DMS79 (cell line): ENCODE results near the gene MGLL.

ENCODE experiments used
- DNase-seq: peaks from one replicate; lab custom pipeline; 2025; lab: John Stamatoyannopoulos, UW

The MGLL gene

DNA sequence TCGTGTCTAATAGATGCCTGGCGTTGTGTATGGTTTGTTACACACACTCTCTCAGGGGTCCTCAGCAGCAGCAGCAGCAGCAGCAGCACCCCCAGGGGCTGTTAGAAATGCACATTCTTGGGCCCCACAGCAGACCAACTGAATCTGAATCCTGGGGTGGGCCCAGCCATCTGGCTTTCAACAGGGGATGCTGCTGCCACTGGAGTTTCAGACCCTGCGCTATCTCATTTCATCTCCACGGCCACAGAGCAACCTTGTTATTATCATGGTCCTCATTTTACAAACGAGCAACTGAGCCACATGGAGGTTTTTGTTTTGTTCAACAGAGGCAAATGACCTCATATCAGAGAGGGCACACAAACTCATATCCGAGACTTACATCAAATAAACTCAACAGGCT, 47.7 kb downstream of the MGLL start:
- DNase-seq, result no peak

DNA sequence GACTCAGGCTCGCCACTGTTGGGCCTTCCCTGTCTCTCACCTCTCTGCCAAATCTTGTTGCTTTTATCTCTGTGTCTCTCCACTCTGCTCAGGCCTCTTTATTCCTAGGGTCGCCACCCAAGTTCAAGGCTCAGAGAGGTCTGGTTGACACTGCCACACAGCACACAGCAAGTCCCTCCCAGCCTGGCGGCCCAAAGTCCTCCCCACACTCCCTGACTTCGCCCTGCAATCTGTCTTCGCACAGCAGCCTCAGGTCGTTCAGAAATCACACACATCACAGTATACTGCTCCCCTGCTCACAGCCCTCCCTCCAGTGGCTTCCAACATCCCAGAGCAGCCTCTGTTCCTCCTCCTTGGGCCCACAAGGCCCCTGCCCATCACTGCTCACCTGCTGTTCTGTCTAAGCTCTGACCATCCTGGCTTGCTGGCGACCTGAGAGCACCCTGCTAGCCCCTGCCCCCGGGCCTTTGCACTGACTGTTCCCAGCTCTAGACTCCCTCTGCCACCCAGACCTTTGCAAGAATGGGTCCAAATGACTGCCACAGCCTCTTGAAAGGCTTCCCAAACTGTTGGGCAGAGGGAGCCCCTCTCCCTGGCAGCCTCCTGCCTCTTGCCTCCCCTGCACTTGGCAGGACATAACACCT, 48.4 kb downstream of the MGLL start:
- DNase-seq, result no peak

DNA sequence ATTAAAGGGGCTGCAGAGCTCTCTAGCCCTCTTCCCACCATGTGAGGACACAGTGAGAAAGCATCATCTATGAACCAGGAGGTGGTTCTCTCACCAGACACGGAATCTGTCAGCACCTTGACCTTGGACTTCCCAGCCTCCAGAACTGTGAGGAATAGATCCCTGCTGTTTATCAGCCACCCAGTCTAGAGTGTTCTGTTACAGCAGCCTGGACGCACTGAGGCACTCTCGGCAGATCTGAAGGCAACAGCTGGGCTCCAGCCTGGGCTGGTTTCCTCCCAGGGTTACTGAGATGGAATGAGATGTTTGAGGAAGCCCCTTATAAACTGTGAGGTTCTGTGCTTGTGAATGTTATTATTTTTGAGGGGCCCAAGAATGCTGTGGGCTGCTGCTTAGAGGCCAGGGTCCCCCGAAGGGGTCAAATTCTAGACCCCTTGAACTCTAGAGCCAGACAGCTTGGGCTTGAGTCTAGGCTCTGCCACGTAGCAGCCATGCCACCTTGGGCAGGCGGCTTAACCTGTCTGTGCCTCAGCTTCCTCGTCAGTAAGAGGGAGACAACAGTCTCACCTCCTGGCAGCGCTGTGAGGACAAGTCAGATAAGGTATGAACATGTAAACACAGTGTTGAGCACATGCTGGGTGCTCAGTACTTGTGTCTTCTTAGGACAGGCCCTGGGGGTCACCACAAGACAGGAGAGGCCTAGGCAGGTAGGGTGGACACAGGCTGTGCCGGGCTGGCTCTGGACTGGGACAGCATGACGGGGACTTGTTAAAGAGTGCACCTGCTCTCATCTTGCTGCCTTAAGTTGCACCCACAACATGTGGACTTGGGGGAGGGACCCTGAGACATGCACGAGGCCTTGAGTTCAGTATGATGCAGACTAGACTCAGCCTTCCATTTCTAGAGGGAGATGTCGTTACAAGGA, 49.2 kb downstream of the MGLL start:
- no peak for DNase-seq

DNA sequence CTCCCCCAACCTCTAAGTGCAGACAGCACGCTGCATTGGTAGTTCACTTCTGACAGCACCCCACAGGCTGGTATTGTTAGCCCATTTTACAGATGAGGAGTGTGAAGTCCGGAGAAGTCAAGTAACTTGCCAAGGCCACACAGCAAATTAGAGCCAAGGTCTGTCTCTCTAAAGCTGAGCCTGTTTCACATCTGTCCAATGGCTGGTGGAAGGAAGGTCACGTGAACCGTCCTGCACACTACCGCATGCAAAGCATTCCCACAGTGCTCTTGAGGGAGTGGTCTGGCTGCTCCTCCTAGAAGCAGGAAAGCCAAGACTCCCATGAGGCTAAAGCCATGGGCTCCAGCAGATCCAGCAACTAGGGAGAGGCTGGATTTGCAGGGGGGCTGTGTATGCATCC, 50.0 kb downstream of the MGLL start:
- no peak for DNase-seq

DNA sequence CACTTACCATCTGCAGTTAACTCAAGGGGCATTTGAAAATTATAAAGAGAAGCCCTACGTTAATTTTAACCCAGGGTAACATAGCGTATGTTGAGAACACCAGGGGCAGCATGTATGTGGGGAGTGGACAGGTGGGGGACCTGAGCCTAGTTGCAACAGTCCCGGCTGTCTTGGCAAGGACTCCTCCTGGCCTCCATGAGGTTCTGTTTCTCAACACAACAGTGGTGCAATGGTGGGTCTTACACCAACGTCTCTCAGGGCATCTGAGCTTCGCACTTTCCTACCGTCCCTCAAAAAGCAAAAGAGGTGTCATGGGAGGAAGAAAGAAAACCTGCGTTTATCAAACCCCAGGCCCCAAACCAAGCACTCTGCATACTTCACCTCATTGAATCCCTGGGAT, 50.6 kb downstream of the MGLL start:
- no peak for DNase-seq

DNA sequence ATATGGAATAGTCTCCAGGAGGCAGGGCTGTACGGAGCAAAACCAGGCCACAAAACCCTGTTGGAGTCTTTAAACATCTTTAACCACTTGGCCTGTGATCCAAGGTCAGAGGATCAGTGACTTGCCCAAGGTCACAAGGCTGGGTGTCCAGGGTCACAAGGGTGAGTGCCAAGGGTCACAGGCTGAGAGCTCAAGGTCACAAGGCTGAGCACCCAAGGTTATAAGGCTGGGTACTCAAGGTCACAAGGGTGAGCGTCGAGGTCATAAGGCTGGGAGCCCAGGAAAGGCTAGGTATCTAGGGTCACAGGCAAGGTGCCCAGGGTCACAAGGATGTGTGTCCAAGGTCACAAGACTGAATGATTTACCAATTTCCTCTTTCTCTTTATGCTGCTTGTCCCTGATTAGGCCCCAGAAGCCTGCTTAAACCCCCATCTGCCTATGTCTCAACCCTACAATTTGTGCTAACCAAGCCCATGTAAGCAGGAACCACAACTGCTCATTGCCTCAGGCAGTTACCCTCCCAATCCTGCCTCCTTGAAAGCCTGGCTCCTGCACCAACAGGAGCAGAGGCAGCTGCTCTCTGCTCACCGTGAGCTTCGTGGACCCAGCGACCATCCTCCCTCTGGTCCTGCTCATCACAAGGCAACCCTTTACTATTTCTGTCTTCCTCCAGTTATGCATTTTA, 51.5 kb downstream of the MGLL start:
- no peak for DNase-seq

DNA sequence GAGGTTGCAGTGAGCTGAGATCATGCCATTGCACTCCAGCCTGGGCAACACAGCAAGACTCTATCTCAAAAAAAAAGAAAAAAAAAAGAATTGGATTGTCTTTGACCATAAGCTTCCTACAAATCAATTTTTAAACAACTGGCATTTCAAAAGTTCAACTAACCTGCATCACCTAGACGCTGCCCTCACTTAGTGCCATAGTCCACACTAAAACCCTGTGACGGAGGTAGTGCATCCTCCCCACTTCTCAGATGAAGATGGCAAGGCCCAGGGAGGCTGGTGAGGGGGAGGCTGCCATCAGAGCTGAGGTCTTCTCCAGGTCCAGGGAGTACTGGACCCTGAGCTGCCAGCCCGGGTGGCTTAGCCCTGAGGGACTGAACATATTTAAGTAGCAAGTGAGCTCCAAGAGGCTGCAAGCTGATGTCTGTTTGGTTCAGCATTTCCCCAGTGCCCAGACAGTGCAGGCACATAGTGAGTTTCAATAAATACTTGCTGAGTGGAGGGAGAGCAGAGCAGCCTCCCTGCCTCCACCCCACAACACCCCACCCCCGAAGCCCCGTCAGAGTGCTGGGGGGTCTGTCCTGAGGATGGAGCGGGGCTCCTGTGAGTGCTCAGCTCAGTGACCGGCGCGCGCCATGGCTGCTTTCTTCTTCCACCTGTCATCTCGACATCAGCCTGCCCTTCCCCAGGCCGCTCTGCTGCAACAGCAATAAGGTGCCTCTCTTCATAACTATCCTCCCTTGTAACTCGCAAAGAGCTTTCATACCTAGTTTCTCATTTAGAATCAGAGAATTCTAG, 52.8 kb downstream of the MGLL start:
- DNase-seq, result no peak

DNA sequence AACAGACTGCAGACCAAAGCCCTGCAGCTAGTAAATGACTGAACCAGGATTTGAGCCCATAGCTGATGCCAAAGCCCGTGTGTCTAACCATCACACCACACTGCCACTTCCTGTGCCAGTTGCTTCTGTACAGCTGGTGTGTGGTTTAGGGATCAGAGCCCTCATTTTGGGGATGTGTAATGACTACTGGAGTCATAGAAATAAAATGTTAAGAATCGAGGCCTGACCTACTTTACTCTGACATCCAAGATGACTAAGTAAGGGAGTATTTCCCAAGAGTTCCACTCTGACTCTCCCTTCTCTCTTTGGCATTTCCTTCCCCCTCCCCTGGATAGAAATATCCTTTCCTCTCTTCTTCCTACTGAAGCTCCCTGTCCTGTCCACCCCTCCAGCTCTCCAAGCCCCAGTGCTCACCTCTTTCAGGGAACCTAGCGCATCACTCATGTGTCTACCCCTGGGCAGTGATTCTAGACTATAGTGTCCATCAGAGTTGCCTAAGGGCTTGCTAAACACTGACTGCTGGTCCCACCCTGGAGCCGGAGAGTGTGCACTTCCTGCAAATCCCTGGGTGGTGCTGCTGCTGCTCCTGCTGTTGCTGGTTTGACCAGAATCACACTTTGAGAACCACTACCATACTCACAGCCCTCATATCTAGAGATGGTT, 53.8 kb downstream of the MGLL start:
- no peak for DNase-seq

DNA sequence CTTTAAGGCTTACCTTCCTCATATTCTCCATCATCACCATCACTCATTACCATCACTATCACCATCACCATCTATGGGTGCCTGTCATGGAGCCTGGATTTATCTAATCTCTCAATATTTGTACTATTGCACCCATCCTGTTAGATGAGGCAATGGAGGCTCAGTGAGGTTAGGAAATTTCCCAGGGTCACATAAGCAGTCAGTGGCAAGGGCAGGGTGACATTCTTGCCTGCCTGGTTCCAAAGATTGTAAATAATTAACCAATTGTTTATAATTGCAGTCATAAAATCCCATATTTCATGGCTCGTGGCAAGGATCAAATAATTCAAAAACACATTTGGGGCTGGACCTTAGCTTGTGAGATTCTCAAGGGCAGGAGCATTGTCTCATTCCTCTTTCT, 55.2 kb downstream of the MGLL start:
- DNase-seq, result no peak

DNA sequence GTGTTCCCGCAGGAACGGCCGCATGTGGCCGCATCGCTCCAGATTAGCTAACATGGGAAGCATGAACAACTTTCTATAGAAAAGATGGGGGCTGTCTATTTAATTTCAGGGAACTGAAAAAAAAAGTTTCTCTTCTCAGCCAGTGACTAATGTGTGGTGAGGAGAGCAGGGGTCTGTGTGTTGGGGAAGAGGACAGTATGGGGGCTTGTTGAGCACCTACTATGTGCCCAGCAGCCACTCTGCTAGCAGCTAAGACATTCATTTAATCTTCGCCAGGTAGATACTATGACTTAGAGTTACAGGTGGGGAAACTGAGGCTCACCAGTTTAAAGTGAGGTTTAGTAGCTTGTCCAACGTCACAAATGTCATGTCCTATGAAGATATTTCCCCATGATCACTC, 56.6 kb downstream of the MGLL start:
- DNase-seq, result no peak

DNA sequence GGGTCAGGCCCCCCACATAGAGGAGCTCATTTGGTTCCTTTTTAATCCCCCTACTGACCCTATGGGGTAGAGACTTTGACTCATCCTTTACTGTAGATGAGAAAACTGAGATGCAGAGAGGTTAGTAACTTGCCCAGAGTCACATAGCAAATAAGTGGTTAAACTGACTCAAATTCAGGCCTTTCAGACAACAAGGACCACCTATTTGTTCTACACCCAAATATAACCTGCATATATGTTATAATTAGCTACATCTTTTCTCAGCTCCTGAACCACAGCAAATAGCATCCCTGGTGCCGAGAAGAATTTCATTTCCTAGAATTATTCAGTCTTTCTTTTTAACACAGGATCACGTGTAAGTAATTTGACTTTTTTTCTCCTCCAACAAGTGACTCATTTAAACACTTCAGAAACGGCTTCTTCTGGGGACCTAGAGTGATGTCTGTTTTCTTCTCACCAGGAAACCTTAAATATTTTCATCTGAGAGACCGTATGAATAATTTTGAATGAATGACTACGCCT, 57.4 kb downstream of the MGLL start:
- DNase-seq, result no peak

DNA sequence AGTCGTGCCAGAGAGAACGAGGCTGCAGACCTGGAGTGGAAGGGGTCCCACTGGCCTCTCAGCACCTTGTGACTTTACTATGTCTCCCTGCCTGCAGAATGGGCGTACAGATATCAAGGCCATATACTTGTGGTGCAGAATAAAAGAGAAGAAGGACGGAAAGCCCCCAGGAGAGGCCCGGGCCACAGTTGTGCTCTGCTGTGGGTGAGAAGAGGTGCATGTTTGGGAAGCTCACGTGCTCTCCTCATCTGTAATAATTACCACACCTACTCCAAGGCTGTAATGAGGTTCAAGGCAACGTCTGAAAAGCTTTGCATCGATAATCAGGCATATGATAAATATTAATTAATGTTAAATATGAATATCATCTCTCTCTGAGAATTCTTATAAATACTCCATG, 58.0 kb downstream of the MGLL start:
- no peak for DNase-seq

DNA sequence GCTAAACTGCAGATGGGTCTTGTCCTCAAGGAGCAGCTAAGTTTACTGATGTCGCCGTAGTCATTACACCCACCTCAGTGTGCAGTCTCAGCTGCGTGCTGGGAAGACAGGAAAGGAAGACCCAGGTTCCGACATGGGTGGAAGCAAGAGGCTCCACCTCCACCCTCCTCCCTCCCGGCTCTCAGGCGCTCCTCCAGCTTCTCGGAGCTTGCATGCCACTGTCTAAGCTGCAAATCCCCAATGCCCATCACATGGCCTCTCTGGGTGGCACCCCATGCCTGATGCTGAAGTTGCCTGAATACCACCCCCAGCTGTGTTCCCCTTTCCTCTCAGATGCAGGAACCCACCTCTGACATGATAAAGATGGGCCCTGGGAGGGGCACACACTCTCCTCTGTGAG, 58.5 kb downstream of the MGLL start:
- DNase-seq, result no peak

DNA sequence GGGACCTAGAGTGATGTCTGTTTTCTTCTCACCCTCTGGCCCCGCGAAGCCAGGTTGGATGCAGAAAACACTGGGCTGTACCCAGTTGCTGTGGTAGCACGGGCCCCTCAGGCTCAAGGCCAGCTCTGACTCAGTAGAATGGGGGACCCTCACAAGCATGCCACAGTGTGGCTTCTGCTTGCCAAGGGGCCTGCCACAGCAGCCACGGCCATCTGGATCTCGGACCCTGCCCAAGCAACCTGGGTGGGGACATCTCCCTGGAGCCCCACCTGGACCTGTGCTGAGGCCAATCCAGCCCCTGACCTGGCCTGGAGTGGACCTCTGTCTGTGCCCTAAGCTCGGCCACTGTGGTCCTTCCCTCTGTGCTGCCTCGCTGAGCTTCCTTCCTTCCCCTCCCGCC, 59.0 kb downstream of the MGLL start:
- DNase-seq, result no peak

DNA sequence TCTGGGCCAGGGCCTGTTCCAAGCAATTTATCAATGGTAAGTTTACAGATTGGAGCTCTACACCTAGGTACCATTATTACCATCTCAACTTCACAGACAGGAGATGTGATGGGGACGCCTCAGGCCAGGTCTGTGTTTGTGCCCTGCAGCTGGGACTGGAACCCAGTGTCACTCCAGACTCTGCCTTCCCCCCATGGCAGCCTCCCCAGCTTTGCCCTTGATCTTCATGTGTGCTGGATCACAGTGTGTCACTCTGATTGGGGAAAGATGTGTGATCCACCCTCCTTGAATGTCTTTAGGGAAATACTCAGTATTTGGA, 59.6 kb downstream of the MGLL start:
- no peak for DNase-seq

DNA sequence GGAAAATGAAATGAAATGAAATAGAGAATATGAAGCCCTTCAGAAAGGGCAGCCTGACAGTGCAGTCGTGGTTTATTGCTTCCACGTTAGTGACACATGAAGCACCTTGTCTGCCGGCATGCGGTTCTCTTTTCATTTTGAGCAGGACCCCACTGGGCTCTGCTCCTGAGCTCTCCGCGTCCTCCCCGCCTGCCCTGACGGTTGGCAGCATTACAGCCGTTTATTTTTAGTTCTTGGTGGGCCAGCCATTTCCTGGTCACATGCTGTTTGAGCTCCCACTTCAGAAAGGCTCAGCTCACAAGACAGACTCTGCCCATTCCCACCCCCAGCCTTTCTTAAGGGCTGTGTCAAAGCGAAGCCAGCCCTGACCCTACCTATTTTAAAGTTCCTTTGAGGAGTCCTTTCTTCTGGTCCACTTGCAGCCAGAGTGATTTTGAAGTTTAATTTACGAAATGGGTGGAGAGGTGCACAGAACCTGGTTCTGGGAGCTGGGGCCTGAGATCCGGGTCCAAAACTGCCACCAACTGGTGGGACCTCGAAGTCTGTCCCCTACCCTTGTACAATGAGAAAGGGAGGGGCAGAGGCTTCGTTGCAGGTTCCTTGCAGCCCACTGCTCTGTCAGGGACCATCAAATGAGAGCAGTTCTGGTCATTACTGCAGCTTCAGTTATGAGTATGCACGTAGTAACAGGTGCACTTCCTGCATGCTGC, 60.1 kb downstream of the MGLL start:
- peak; percentile 89 for DNase-seq

DNA sequence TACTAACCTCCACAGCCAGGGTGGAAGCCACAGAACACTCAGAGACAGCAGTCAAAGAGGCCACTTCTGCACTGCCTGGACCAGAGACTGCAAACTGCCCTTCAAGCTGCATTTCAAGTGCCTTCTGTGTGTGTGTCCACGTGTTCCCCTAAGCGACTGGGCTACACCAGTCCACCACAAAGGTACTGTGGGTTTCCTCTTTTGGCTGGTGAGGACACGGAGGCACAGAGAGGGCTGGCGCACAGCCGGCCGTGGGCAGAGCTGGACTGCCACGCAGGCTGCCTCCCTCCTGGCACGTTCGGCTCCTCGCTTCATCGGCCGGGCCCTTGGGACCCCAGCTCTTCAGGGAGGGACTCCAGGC, 60.9 kb downstream of the MGLL start:
- DNase-seq, result peak; percentile 75

DNA sequence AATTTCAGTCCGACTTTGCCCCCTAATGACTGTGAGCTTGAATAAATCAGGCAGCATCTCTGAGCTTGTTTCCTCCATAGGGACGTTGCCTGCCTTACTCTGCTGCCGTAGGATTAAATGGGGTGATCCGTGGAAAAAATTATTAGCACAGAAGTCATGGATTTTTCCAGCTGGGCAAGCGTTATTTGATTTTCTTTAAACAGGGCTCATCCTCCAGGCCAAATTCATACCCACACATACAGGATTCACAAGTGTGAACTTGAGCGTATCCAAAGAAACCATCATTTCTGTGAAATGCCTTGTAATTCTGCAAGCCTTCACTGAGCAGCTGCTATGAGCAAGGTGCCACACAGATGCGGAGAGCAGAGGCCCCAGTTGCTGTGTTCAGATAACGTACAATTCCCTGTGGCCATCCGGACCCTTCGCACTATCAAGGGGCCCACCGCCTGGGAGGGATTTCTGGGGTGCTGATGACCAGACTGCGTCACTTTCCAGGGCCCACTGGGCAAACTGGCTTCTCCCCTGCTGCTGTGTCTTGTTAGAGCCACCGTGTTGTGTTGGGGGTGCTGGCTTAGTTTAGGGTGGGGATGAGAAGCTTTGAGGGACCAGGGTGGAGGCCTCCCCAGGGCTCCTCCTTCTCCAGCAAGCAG, 61.4 kb downstream of the MGLL start:
- DNase-seq, result no peak

DNA sequence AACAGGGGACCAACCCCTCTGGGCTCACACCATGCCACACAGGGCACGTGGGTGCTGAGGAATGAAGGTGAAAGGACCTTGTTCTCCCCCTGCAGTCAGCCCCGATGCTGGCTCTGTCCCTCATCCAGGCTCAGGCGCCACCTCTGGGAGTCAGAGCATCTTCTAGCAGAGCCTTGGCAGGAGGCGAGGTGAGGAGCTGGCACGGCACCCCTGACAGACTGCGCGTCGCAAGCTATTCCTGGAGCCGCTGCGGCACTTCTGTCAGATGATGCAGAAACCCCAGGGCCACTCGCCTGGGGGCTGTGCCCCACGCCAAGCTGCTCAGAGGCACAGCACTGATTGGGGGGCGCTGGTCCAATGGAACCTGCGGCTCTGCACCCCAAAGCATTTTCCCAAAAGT, 62.0 kb downstream of the MGLL start:
- no peak for DNase-seq

DNA sequence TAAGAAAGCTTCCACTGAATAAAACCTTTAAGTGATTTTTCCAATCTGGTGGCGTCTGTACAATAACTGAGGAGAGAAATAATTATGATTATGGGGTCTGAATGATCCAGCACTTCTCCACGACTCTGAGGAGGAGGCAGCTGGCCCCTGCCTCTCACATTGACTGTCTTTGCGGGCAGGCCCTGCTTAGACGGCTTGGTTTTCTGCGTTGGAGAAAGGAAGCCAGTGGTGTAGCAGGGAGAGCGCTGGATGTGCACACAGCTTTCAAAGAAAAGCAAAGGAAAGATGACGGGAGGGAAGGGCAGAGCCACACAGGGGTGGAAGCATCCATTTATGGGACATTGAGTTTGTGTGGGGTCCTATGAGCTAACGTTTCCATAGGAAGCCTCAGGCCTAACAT, 62.5 kb downstream of the MGLL start:
- no peak for DNase-seq

DNA sequence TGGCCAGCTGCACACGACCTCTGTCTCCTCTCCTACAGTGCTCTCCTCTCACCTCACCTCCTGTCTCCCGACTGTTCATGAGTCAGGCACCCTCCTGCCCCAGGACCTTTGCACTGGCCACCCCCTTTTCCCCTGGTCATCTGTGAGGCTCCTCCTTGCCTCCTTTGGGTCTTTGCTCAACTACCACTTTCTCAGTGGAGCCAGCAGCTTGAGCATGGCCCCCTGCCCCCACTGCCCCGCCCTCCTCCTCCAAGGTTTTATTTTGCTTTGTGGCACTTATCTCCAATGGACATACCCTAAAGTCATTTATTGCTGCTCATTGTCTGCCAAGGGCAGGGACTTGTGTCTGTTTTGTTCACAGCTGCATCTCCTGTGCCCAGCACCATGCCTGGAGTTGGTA, 64.3 kb downstream of the MGLL start:
- DNase-seq, result no peak
